ENCODE data around the gene C5orf47. TPM values are rescaled to one million over a fixed set of nuclear protein-coding genes. Genes with fewer than 3 reads are reported as not detected.

Gene C5orf47
- total RNA-seq, 4 donors from 2014 or later: not detected

DNA sequence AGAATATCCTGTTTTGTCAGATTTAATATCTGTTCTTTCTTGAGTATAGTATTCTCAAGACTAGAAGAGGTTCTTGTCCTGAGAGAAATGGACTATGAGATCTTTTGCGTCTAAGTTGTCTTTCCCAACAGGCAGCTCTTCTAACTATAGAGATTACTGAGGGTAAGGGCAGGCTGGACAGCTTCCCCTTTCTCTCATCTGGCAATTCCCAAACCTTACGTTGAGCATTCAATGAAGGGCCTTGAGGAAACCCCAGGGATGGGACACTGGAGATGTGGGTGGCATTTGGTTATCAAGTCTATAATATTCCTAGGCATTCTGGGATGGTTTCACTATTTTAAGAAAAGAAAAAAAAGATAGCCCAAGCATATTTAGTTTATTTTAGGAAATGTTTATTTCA is 28.0 kb upstream of the C5orf47 start:
- H3K4me1 ChIP-seq: no peaks in the 10 kb centered on the region
- no peaks in the 10 kb centered on the region for H3K9me3 ChIP-seq
- no peak overlapping the region for H3K27ac ChIP-seq
- DNase-seq (ENCODE audit: low spot score in 2 of 2): no peak
- no peaks in the 10 kb centered on the region for H3K27me3 ChIP-seq
- peaks cover 0 to 15% (median 0%) of the 10 kb centered on the region in 3 donors for H3K36me3 ChIP-seq
- TF ChIP-seq POLR2A (IDR thresholded peaks at IDR 0.05): no peak
- TF ChIP-seq, protein P1, sequence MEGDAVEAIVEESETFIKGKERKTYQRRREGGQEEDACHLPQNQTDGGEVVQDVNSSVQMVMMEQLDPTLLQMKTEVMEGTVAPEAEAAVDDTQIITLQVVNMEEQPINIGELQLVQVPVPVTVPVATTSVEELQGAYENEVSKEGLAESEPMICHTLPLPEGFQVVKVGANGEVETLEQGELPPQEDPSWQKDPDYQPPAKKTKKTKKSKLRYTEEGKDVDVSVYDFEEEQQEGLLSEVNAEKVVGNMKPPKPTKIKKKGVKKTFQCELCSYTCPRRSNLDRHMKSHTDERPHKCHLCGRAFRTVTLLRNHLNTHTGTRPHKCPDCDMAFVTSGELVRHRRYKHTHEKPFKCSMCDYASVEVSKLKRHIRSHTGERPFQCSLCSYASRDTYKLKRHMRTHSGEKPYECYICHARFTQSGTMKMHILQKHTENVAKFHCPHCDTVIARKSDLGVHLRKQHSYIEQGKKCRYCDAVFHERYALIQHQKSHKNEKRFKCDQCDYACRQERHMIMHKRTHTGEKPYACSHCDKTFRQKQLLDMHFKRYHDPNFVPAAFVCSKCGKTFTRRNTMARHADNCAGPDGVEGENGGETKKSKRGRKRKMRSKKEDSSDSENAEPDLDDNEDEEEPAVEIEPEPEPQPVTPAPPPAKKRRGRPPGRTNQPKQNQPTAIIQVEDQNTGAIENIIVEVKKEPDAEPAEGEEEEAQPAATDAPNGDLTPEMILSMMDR (IDR thresholded peaks at IDR 0.05): no peak
- TF ChIP-seq EP300 (IDR thresholded peaks at IDR 0.05): no peak
- WGBS, 2 donors: 43 to 64% methylated on average over 2 of the region's 2 CpGs
- H3K4me3 ChIP-seq: no peak overlapping the region

- H3K4me3 ChIP-seq: no peak overlapping the region
- H3K4me1 ChIP-seq: no peaks in the 10 kb centered on the region
- WGBS, 2 donors: 17 to 19% methylated on average over 1 of the region's 1 CpG
- H3K27me3 ChIP-seq: no peaks in the 10 kb centered on the region
- peaks cover 0 to 13% (median 0%) of the 10 kb centered on the region in 3 donors for H3K36me3 ChIP-seq
- DNase-seq (ENCODE audit: low spot score in 2 of 2): no peak
- H3K27ac ChIP-seq: no peak overlapping the region
- TF ChIP-seq EP300 (IDR thresholded peaks at IDR 0.05): no peak
- TF ChIP-seq POLR2A (IDR thresholded peaks at IDR 0.05): no peak
- TF ChIP-seq, protein P1 (IDR thresholded peaks at IDR 0.05): no peak
- H3K9me3 ChIP-seq: no peaks in the 10 kb centered on the region
These were observed 27.6 kb upstream of the C5orf47 start for GRCh38 chr5:173961418-173961817.

GRCh38 chr5:173962436-173962972 is 26.5 kb upstream of the C5orf47 start:
- Histone ChIP-seq H3K9me3 (no peaks in the 10 kb centered on the region), H3K36me3 (peaks cover 0 to 6% (median 0%) of the 10 kb centered on the region in 3 donors), H3K27me3 (no peaks in the 10 kb centered on the region), H3K4me1 (no peaks in the 10 kb centered on the region), H3K4me3 (no peak overlapping the region), H3K27ac (peak overlapping the region in 1 of 4 donors; percentile 34)
- 69 to 77% methylated on average over 3 of the region's 3 CpGs for WGBS, 2 donors
- no peak for DNase-seq (ENCODE audit: low spot score in 2 of 2)
- TF ChIP-seq, protein P1 (IDR thresholded peaks at IDR 0.05): no peak
- TF ChIP-seq POLR2A (IDR thresholded peaks at IDR 0.05): no peak
- no peak for TF ChIP-seq EP300 (IDR thresholded peaks at IDR 0.05)

DNA sequence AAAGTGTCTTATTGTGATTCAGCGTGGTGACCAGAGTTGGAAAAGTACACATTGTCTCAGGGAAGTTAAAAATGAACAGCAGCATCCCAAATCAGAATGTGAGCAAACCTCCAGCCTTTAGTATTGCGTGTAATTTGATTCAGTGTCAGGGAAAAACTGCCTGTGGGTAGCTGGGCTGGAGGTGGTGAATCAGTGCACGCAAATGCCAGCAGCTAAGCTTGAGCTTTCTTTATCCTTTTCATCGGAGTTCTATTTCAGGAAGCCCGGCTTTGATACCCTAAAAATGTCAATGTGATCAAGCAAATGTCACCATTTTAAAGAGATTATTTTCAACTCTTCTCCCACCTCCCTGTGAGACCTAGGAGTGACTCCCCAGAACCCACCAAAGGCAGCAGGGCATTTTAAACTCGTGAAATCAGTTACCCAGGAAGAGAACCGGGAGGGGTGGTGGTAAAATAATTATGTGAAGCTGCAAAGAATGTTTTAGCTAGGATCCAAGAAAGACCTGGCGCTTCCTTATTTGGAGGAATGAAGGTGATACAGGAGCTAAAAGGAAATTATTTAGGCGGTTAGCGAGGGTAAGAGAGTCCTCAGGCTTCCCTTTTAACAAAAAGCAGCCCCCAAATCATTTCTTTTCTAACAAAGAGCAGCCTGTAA is 25.7 kb upstream of the C5orf47 start:
- Histone ChIP-seq H3K36me3 (no peaks in the 10 kb centered on the region), H3K9me3 (no peaks in the 10 kb centered on the region), H3K27ac (peak overlapping the region in 2 of 4 donors; percentile 34 to 46), H3K27me3 (no peaks in the 10 kb centered on the region), H3K4me3 (peak overlapping the region in 1 of 4 donors; percentile 30), H3K4me1 (no peaks in the 10 kb centered on the region)
- TF ChIP-seq, protein P1 (IDR thresholded peaks at IDR 0.05): no peak
- TF ChIP-seq POLR2A (IDR thresholded peaks at IDR 0.05) (no peak), EP300 (IDR thresholded peaks at IDR 0.05) (no peak)
- WGBS, 2 donors: 36 to 41% methylated on average over 10 of the region's 10 CpGs
- no peak for DNase-seq (ENCODE audit: low spot score in 2 of 2)

DNA sequence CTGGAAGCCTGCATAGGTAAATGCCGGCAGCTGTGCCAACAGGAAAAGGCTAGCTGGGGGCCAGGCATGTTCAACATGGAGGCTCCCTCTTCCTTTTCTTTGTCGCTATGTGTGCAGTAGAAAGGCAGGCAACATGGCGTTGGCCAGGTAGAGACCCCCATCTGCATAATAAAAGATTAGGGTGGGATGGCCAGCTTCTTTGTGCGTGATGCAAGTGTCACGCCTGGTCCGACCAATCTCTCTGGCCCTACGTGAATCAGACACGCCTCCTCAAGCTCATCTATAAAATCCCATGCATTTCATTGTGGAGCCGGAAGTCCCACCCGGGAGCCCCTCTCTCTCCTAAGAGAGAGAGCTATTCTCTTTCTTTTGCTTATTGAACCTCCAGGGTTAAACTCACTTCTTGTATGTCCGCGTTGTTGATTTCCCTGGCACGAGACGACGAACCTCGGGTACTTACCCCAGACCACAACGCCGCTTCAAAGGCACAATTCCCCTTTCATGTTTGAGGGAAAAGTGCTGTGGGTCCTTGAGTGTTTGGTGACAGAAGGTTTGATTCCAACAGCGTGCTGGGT is 25.0 kb upstream of the C5orf47 start:
- Histone ChIP-seq H3K27me3 (no peaks in the 10 kb centered on the region), H3K4me1 (no peaks in the 10 kb centered on the region), H3K27ac (peak overlapping the region in 2 of 4 donors; percentile 34 to 46), H3K4me3 (peak overlapping the region in 2 of 4 donors; percentile 11 to 30), H3K36me3 (no peaks in the 10 kb centered on the region), H3K9me3 (no peaks in the 10 kb centered on the region)
- TF ChIP-seq POLR2A (IDR thresholded peaks at IDR 0.05) (no peak), EP300 (IDR thresholded peaks at IDR 0.05) (no peak)
- TF ChIP-seq, protein P1 (IDR thresholded peaks at IDR 0.05): no peak
- 42 to 51% methylated on average over 15 to 19 of the region's 19 CpGs for WGBS, 2 donors
- no peak for DNase-seq (ENCODE audit: low spot score in 2 of 2)
